ENCODE results near the gene PRPS1.

DNA sequence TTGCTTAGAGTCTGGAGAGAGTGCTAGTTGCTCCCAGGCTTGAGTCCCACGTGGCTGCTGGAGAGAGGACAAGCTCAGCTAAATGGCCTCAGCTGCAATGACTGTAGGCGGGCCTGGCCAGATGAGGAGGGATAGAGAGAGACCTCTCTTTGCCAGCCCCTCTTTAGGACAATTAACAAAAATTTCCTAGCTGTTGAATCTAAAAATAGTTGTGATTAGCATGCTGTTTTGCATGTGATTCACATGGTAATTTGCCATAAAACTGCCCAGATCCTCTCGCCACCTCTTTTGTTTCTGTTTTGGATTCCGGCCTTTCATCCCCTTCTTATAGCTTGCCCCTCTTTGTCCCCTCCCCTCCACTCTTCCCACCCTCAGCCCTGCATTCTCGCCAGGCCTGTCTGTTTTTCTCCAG is 28.9 kb upstream of the PRPS1 start:
- TF ChIP-seq BHLHE40 (IDR thresholded peaks at IDR 0.05; ENCODE audit: borderline replicate concordance) (no peak), ARNT (IDR thresholded peaks at IDR 0.05) (no peak), ZNF384 (IDR thresholded peaks at IDR 0.05) (no peak), SUZ12 (IDR thresholded peaks at IDR 0.05) (no peak), FOXK2 (IDR thresholded peaks at IDR 0.05) (no peak), FOXM1 (IDR thresholded peaks at IDR 0.05; ENCODE audit: borderline replicate concordance) (no peak)
- TF ChIP-seq, protein P1, sequence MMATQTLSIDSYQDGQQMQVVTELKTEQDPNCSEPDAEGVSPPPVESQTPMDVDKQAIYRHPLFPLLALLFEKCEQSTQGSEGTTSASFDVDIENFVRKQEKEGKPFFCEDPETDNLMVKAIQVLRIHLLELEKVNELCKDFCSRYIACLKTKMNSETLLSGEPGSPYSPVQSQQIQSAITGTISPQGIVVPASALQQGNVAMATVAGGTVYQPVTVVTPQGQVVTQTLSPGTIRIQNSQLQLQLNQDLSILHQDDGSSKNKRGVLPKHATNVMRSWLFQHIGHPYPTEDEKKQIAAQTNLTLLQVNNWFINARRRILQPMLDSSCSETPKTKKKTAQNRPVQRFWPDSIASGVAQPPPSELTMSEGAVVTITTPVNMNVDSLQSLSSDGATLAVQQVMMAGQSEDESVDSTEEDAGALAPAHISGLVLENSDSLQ (IDR thresholded peaks at IDR 0.05): no peak

All from HEK293T (cell line).